ENCODE results near the gene VTI1A. TPM values are rescaled to one million over a fixed set of nuclear protein-coding genes. Genes with fewer than 3 reads are reported as not detected.
A peak's percentile ranks its signal among the peaks of the same experiment; 100 is the strongest.

The VTI1A gene
- total RNA-seq, 1 experiment from 2014 or later: 44.4 TPM

GRCh38 chr10:112441520-112441919 lies 5.5 kb upstream of the VTI1A start:
- CTCF ChIA-PET: interaction anchor here (0.6 to 1.1 kb wide), 4 partner anchors 30 to 303 kb away, joined by 3 to 5 read pairs (median 4); no protein-coding TSS in a partner anchor
- H3K9me3 Mint-ChIP-seq (ENCODE audit: unreplicated experiment): no peaks in the 10 kb centered on the region
- H3K4me1 Mint-ChIP-seq (ENCODE audit: insufficient read depth, unreplicated experiment): peaks cover 7% of the 10 kb centered on the region
- TF ChIP-seq, protein P1, sequence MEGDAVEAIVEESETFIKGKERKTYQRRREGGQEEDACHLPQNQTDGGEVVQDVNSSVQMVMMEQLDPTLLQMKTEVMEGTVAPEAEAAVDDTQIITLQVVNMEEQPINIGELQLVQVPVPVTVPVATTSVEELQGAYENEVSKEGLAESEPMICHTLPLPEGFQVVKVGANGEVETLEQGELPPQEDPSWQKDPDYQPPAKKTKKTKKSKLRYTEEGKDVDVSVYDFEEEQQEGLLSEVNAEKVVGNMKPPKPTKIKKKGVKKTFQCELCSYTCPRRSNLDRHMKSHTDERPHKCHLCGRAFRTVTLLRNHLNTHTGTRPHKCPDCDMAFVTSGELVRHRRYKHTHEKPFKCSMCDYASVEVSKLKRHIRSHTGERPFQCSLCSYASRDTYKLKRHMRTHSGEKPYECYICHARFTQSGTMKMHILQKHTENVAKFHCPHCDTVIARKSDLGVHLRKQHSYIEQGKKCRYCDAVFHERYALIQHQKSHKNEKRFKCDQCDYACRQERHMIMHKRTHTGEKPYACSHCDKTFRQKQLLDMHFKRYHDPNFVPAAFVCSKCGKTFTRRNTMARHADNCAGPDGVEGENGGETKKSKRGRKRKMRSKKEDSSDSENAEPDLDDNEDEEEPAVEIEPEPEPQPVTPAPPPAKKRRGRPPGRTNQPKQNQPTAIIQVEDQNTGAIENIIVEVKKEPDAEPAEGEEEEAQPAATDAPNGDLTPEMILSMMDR (IDR thresholded peaks at IDR 0.05; ENCODE audit: unreplicated experiment): no peak
- no peak for DNase-seq (ENCODE audit: unreplicated experiment)
- H3K36me3 Mint-ChIP-seq (ENCODE audit: insufficient read depth, unreplicated experiment): peaks cover 67% of the 10 kb centered on the region
- no TSS peak for BruUV-seq (replicated peaks)
- H3K27ac Mint-ChIP-seq (ENCODE audit: low read depth, unreplicated experiment): no peak overlapping the region
- POLR2A ChIA-PET: no interaction called here
- H3K4me3 Mint-ChIP-seq (ENCODE audit: unreplicated experiment): no peak overlapping the region
- intact Hi-C loops (cut with micrococcal nuclease): no loop called here
- H3K27me3 Mint-ChIP-seq (ENCODE audit: insufficient read depth, unreplicated experiment): no peaks in the 10 kb centered on the region

- H3K4me3 Mint-ChIP-seq (ENCODE audit: unreplicated experiment): no peak overlapping the region
- H3K4me1 Mint-ChIP-seq (ENCODE audit: insufficient read depth, unreplicated experiment): peaks cover 7% of the 10 kb centered on the region
- DNase-seq (ENCODE audit: unreplicated experiment): no peak
- TF ChIP-seq, protein P1 (IDR thresholded peaks at IDR 0.05; ENCODE audit: unreplicated experiment): no peak
- intact Hi-C loops (cut with micrococcal nuclease): no loop called here
- ChIA-PET CTCF (interaction anchor here (0.5 to 1.5 kb wide), 5 partner anchors 22 to 1247 kb away, joined by 3 to 4 read pairs (median 3); partner anchors contain the start of gene GPAM), POLR2A (interaction anchor here (0.9 kb wide), 1 partner anchor 25 kb away, joined by 5 read pairs; no protein-coding TSS in a partner anchor)
- no peaks in the 10 kb centered on the region for H3K9me3 Mint-ChIP-seq (ENCODE audit: unreplicated experiment)
- no peaks in the 10 kb centered on the region for H3K27me3 Mint-ChIP-seq (ENCODE audit: insufficient read depth, unreplicated experiment)
- H3K27ac Mint-ChIP-seq (ENCODE audit: low read depth, unreplicated experiment): no peak overlapping the region
- peaks cover 64% of the 10 kb centered on the region for H3K36me3 Mint-ChIP-seq (ENCODE audit: insufficient read depth, unreplicated experiment)
- BruUV-seq (replicated peaks): no TSS peak
These were observed 5.0 kb upstream of the VTI1A start for GRCh38 chr10:112442063-112442462.

- TF ChIP-seq, protein P1 (IDR thresholded peaks at IDR 0.05; ENCODE audit: unreplicated experiment): no peak
- intact Hi-C loops (cut with micrococcal nuclease): loop anchor here (1.0 kb wide), 1 partner anchor 26 kb away; no protein-coding TSS in a partner anchor
- CTCF ChIA-PET: interaction anchor here (0.6 to 1.7 kb wide), 9 partner anchors 10 to 1176 kb away, joined by 3 to 8 read pairs (median 3); no protein-coding TSS in a partner anchor
- peak; percentile 19 for DNase-seq (ENCODE audit: unreplicated experiment)
- Mint-ChIP-seq H3K9me3 (ENCODE audit: unreplicated experiment) (no peaks in the 10 kb centered on the region), H3K4me1 (ENCODE audit: insufficient read depth, unreplicated experiment) (peaks cover 16% of the 10 kb centered on the region), H3K27ac (ENCODE audit: low read depth, unreplicated experiment) (peak overlapping the region; percentile 88), H3K36me3 (ENCODE audit: insufficient read depth, unreplicated experiment) (peaks cover 33% of the 10 kb centered on the region), H3K27me3 (ENCODE audit: insufficient read depth, unreplicated experiment) (no peaks in the 10 kb centered on the region), H3K4me3 (ENCODE audit: unreplicated experiment) (peak overlapping the region; percentile 95)
- POLR2A ChIA-PET: interaction anchor here (0.6 to 2.6 kb wide), 19 partner anchors 8 to 436 kb away, joined by 3 to 26 read pairs (median 4); partner anchors contain the start of gene GPAM
- no TSS peak for BruUV-seq (replicated peaks)
These were observed 760 bp upstream of the VTI1A start for GRCh38 chr10:112446055-112446854.

- ChIA-PET POLR2A (interaction anchor here (0.7 to 2.6 kb wide), 11 partner anchors 10 to 935 kb away, joined by 3 to 26 read pairs (median 4); no protein-coding TSS in a partner anchor), CTCF (interaction anchor here (0.7 to 1.7 kb wide), 7 partner anchors 11 to 952 kb away, joined by 3 to 8 read pairs (median 4); no protein-coding TSS in a partner anchor)
- no peak for DNase-seq (ENCODE audit: unreplicated experiment)
- no peaks in the 10 kb centered on the region for H3K9me3 Mint-ChIP-seq (ENCODE audit: unreplicated experiment)
- H3K4me1 Mint-ChIP-seq (ENCODE audit: insufficient read depth, unreplicated experiment): peaks cover 16% of the 10 kb centered on the region
- intact Hi-C loops (cut with micrococcal nuclease): no loop called here
- peak overlapping the region; percentile 88 for H3K27ac Mint-ChIP-seq (ENCODE audit: low read depth, unreplicated experiment)
- peak overlapping the region; percentile 95 for H3K4me3 Mint-ChIP-seq (ENCODE audit: unreplicated experiment)
- BruUV-seq (replicated peaks): TSS peak; percentile 49
- H3K36me3 Mint-ChIP-seq (ENCODE audit: insufficient read depth, unreplicated experiment): peaks cover 20% of the 10 kb centered on the region
- no peaks in the 10 kb centered on the region for H3K27me3 Mint-ChIP-seq (ENCODE audit: insufficient read depth, unreplicated experiment)
- TF ChIP-seq, protein P1 (IDR thresholded peaks at IDR 0.05; ENCODE audit: unreplicated experiment): no peak
These were observed 559 bp downstream of the VTI1A start for GRCh38 chr10:112447620-112447928.

Measured in MCF 10A (cell line).